NCI-H510A (cell line): ENCODE data around the gene TRIM6.
"Not testable (repeated sequence)": the region's sequence is repeated elsewhere in the genome, so short reads cannot be mapped to it uniquely, and the experiment has no call there.

Experiments
- DNase-seq: peaks from one replicate; lab custom pipeline; 2025; lab: John Stamatoyannopoulos, UW

The TRIM6 gene

DNA sequence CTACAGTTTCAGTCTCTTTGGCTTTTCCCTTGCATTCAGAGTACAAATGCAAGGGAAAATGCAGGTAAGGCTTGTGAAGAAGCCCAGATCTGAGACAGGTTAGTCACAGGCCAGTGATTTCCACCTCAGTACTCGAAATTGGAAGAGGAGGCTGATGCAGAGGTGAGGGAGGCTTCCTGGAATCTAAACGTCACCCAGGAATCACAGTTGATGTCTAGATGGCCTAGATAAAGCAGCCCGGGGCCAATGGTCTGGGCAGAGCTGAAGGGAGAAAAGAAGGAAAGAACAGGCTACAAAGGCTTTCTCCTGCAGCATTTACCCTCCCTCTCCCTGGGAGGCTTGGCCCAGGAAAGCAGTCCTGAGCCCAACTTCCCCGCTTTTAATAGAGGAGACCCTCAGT is 8.5 kb downstream of the TRIM6 start:
- DNase-seq, result no peak

DNA sequence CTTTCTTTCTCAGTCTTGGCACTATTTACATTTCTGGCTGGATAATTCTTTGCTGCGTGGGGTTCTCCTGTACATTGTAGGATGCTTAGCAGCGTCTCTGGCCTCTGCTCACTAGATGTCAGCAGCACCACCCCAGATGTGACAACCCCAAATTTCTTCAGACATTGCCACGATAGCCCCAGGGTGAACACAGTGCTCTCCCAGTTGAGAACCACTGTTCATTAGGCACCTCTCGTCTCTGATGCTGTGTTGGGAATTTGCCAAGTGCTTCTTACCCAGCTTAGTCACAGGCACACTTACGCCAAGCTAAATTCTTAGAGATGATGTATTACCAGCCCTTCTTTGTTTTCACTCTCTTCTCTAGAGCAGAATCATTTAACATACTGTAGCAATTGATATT is 9.4 kb downstream of the TRIM6 start:
- no peak for DNase-seq

DNA sequence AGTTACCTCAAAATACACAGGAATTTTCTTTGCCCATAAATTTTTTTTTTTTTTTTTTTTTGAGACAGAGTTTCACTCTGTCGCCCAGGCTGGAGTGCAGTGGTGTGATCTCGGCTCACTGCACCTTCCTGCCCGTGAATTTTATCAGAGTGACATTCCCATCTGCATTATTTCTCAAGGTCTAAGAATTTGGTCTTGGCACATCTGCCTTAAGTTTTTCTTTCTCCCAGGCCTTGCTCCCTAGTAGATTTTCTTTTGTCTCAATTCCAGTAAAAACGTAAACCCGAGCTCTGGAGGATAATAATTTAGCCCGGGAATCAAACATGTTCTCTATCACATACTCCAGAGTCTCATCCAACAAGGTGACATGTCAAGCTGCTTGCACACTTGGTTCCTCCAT is 12.4 kb downstream of the TRIM6 start:
- DNase-seq, result no peak

DNA sequence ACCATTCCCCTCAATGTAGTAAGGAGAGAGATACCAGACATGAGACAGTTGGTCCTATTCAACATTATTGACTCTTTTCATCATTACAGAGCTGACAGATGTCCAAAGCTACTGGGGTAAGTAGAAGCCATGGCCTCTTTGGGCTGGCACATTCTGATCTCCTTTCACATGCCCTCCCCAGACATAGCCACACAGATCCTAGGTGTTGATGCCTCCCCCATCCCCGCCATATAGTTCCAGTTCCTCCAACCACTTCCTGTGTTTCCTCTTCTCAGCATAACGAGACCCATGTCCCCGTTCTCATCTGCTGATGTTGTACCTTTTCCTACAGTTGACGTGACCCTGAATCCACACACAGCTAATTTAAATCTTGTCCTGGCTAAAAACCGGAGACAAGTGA is 14.0 kb downstream of the TRIM6 start:
- no peak for DNase-seq

DNA sequence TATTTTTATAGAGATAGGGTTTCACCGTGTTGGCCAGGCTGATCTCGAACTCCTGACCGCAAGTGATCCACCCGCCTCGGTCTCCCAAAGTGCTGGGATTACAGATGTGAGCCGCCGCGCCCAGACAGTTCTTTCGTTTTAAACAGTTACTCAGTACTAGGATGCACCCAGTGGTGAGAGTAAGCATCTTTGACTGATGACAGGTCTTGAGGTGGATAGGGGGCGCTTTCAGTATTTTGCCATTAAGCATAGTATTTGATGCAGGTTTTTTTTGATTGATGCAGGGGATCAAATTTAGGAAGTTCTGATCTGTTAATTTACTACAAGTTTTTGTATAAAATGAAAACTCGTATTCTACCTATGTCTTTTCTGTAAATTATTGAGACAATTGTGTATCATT is 15.2 kb downstream of the TRIM6 start:
- no peak for DNase-seq

DNA sequence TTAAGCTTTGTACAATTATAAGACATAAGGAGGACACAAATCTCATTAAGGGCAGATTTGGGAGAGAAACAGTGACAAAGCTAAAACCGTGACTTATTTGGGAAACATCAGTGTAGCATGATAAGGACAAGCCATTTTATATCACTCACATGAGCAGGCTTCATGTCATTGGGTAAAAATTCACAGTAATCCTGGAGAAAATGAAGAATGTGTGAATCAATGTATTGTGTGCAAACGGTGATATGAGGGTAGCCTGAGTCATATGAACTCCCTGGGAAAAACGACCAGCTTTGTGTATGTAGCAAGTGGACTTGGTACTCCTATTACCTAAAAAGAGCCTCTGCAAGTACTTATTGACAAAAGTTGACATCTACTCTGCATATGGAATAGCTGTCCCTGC is 22.4 kb downstream of the TRIM6 start:
- DNase-seq, result no peak

DNA sequence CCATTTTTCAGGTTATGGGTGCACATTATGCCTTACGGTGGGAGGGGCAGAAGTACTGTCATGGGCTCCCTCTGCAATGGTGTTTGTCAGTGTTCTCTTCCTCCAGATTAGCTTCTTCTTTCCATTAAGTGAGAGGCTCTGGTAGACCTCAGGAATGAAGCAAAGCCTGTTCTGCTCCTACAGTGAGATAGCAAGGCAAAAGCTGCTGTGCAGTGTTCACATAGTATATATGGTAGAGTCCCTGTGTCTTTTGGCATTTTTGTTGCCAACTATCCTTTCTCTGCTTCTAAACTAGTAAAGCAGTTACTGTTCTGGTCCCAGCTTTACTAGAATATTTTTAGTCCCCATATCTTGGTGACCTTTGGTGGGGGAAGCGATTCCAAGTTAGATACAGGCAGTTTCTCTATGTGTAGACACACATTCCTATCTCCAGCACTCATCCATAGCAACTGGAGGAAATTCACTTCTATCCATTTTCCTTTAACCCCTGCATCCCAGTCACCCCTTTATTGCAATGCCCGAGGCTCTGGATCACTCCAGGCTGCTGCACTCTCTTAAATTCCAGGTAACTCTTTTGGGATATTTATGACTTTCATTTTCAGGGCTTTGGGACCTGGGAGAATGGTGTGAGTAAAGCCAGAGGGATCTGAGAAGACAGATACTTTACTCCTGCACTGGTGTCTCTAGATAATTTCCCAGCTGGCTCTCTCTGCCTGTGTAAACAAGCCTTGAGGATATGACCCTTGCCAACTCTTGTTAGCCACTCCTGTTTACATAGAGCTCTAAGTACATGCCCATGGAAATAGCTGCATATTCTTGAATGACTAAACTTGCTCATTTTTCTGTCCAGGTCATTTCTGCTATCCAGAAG is 24.4 kb downstream of the TRIM6 start:
- peak; percentile 26 for DNase-seq

DNA sequence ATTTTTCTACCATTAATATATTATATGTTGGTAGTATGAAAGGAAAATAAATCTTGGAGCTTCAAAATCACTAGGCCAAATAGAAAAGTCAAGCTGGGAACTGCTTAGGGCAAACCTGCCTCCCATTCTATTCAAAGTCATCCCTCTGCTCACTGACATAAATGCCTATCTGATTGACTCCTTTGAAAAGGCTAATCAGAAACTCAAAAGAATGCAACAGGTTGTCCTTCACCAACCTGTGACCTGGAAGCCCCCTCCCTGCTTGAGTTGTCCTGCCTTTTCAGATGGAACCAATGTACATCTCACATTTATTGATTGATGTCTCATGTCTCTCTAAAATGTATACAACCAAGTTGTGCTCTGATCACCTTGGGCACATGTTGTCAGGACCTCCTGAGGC is 25.1 kb downstream of the TRIM6 start:
- no peak for DNase-seq

DNA sequence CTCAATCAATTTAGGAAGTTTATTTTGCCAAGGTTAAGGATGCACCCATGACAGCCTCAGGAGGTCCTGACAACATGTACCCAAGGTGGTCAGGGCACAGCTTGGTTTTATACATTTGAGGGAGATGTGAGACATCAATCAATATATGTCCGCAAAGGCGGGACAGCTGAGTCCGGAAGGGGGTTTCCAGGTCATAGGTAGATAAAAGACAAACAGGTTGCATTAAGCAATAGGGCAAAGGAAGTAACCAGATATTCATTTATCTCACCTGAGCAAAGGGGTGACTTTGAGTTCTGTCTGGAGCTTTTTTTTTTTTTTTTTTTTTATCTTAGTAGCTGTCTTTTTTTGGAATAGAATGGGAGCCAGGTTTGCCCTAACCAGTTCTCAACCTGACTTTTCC is 26.4 kb downstream of the TRIM6 start:
- DNase-seq, result no peak

DNA sequence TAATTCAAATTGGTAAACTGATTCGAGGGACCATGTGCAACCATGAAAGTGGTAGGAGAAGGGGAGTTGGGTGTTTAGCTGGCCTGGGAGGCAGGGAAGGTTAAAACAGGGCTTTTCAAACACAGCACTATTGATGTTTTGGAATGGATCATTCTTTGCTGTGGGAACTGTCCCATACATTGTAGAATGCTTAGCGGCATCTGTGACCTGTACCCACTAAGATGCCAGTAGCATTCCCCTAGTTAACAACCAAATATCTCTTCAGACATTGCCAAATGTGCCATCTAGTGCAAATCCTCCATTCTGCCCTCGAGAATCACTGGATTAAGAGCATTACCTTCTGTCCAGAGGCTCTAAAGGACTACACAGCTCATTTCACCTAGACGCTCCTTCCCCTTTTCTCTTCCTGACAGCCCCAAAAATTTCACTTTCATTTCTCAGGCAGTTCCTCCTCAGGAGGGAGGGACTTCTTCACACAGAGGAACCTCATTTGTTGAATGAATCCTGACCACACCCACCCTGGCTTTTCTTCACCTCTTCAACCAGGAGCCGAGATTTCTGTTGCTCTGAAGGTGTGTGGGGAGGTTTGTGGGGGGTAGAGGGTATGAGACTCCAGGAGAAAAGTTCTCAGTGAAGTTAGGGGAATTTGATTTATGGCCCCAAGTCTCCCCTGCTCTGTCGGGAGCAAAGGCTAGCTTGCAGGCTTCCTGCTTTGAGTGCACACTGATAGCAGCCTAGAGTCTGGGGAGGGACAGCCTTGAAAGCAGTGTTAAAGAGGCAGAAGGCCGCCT is 28.2 kb downstream of the TRIM6 start, which contains the start of gene TRIM34:
TRIM34 (plus strand) TSS at position 513 of the 791 bp plus-strand sequence. CDS start 7,331 bp downstream, outside the sequence.
- DNase-seq, result no peak

DNA sequence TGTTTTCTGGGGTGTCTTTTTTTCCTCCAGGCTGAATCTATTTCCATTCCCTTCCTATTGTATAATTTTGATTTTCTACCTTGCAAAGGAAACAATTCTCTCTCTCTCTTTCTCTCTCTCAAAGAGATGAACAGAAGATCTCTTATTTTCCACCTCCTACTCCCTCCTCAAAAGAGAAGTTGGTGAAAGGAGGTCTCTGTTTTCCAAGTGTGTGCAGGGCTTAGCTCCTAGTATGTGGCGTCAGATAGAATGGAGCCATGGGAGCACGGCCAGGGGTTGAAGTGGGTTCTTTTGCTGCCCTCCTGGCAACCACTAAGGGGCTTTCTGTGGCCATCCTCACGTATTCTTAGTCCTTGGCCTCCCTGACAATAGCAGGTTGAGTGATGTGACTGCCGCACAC is 28.8 kb downstream of the TRIM6 start:
- DNase-seq, result no peak

DNA sequence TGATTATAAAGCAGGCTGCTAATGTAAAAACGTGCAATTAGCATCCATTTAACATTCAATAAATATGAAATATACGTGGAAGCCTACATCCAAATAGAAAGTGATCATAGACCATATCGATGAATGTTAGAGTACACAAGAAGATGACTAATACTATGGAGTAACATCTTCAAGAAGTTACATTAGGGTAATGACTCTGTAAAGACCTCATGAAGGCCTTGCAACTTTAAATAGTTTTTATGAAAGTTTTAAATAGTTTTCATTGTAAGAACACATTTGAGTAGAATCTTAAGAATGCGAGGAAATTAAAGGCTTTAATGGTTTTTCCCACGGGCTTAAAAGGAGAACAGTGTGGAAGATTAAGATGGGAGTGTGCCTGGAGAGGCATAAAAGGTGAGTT is 29.8 kb downstream of the TRIM6 start:
- DNase-seq, result no peak

DNA sequence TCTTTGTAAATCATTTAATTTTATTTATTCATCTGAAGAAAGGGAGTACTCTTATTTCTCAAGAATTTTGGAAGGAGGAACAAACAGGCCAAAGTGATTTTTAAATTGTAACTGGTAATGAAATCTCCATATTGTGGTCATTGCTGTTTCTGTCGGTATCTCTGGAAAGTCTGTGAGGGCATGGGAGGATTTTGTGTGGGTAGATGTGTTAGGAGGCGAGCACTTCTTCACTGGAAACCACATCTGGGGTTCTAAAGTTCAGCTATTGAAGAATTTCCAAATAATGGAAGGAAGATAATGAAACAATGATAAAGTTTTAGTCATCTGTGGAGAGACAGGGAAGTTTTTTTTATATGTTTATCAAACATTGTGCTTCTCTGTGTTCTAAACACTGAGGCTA is 35.0 kb downstream of the TRIM6 start:
- DNase-seq, result no peak

DNA sequence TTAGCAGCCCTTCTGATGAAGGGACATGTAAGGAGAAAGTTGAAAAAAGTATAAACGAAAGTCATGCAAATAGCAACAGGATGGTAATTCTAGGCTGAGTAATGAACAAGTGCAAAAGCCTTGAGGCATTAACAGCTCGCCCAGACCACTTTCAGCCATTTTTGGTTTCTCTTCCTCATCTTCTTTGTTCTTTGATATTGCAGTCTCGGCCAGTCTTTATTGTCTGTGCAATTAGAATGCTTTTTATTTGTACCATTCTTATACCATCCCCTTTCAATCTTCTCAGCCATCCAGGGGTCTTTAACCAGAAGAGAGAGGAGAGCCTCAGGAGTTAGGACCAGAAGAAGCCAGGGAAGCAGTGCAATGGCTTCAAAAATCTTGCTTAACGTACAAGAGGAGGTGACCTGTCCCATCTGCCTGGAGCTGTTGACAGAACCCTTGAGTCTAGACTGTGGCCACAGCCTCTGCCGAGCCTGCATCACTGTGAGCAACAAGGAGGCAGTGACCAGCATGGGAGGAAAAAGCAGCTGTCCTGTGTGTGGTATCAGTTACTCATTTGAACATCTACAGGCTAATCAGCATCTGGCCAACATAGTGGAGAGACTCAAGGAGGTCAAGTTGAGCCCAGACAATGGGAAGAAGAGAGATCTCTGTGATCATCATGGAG is 35.7 kb downstream of the TRIM6 start:
- DNase-seq, result no peak

DNA sequence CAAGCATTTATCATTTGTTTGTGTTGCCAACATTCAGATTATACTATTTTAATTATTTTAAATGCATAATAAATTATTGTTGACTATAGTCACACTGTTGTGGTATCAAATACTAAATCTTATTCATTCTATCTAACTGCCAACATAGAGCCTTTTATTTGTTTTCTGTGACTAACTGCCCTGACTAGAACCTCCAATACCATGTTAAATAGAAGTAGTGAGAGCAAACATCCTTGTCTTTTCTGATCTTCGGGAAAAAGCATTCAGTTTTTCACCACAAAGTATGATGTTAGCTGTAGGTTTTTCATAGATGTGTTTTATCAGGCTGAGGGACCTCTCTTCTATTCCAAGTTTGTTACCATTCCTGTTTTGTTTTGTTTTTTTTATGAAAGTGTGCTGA is 43.5 kb downstream of the TRIM6 start:
- DNase-seq, result no peak

DNA sequence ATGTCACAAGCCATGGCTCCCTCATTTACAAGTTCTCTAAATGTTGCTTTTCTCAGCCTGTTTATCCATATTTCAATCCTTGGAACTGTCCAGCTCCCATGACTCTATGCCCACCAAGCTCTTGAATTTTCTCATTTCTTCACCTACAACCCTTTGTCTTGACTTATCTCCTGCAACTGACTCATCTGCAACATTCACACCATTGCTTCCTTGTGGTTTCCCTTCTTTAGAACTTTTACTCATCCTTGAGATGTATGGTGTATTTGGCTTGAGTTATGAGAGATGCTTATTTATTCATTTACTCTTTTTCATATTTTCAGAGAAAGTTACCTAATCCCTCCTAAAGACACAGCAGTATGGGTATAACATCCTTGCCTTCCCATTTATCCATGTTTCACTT is 47.1 kb downstream of the TRIM6 start:
- DNase-seq, result no peak

DNA sequence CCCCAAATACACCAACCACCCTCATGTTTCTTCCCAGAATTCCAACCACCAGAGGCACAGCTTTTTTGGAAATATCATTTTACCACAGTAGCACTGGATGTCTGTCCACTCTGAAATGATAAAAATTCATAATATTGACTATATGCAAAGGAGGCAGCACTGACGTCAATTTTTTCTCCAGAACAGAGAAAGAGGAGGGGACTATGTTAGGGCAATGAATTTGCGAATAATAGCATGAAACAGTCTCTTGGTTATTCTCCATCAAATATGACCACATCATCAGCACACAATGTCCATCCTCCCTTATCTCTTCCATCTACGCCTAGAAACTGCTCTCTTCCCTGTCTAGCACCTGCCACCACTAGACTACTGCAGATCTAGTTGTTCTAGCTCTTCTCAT is 49.7 kb downstream of the TRIM6 start:
- DNase-seq, result no peak

DNA sequence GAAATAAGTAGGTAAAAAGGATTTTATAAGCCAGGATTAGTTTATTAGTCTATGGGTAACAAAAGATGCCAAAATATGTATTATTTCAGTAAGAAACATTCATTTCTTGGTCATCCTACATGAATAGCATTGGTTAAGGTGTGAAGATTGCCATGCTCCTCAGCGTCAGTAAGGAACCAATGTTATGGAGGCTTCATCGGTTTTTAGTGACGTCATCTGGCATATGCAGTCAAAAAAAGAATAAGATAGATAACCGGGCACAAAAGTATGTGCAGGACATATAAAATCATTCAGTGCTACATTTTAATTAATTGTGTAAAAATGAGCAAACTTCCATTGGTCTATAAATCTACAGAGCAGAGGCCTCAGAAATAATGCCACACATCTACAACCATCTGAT is 59.0 kb downstream of the TRIM6 start:
- DNase-seq, result no peak

DNA sequence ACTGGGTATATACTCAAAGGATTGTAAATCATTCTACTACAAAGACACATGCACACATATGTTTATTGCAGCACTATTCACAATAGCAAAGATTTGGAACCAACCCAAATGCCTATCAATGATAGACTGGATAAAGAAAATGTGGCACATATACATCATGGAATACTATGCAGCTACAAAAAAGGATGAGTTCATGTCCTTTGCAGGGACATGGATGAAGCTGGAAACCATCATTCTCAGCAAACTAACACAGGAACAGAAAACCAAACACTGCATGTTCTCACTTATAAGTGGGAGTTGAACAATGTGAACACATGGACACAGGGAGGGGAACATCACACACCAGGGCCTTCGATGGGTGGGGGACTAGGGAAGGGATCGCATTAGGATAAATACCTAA is 60.5 kb downstream of the TRIM6 start:
- not testable (repeated sequence) for DNase-seq

DNA sequence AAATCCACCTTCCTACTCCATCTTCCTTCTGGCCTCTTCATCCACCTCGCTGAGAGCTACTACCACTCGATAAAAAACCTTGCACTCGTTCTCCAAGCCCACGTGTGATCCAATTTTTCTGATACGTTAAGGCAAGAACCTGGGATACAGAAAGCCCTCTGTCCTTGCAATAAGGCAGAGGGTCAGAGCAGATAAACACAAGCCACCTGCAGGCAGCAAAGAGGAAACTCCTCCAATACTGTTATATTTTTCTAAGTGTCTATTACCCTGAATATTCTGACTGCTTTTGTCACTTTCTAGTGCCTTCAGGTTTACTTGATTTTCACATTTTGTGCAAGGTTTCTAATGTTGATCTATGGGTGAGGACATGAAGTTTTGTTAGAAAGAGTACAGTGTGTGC is 61.9 kb downstream of the TRIM6 start:
- no peak for DNase-seq
